ENCODE results near the gene MOAP1.

DNA sequence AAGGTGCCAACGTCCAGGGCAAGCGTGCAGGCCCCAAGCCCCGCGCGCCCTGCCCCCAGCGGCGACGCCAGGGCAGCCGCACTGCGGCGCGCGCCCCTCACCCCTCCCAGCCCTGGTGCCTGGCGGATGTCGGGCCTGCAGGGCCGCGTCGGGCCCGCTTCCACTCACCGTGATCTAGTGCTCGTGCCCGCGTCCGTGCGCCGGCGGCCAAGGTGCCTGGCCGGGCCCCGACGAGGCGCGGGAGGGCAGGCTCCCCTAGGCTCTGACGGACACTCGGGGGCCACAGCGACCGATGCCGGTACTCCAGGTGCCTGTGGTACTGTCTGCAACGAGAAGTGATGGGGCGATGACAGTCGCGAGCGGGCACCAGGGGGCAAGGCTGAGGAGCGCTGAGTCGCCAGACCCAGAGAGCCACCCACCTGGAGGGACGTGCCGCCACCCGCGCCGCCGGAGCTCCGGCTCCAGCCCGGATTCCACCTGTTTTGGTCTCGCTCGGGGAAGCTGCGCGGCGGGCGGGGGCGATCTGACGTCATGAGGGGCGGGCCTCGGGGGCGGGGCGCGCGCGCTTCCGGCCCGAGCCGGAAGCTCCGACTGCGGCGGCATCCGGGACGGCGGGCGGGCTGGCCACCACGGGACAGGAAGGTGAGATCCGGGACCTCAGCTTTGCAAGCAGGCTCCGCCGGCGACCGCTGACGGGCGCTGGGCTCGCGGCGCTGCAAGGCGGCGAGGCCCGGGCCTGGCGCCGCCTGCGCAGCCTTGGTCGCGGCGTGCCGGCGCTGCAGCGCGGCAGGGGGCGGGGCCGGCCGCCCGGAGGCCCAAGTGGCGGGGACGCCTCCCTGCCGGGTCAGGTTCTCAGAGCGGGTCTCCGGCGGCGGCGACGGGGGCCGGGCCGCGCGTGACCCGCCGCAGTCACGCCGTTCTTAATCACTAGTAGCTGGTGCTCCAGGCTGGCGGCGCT is at the start of gene MOAP1, which contains the start of gene LYSET:
- TF ChIP-seq CTCF (IDR thresholded peaks at IDR 0.05) (peak in 3 of 4 experiments; percentile 9 to 44 (median 28)), POLR2A (IDR thresholded peaks at IDR 0.05) (peak; percentile 94), POLR2AphosphoS5 (IDR thresholded peaks at IDR 0.05) (peak; percentile 79)
